NCI-H510A (cell line): Measurements from ENCODE around the gene LRRC23.
"Not testable (repeated sequence)": the region's sequence is repeated elsewhere in the genome, so short reads cannot be mapped to it uniquely, and the experiment has no call there.

ENCODE experiments used
- DNase-seq: peaks from one replicate; lab custom pipeline; 2025; lab: John Stamatoyannopoulos, UW

LRRC23 gene

DNA sequence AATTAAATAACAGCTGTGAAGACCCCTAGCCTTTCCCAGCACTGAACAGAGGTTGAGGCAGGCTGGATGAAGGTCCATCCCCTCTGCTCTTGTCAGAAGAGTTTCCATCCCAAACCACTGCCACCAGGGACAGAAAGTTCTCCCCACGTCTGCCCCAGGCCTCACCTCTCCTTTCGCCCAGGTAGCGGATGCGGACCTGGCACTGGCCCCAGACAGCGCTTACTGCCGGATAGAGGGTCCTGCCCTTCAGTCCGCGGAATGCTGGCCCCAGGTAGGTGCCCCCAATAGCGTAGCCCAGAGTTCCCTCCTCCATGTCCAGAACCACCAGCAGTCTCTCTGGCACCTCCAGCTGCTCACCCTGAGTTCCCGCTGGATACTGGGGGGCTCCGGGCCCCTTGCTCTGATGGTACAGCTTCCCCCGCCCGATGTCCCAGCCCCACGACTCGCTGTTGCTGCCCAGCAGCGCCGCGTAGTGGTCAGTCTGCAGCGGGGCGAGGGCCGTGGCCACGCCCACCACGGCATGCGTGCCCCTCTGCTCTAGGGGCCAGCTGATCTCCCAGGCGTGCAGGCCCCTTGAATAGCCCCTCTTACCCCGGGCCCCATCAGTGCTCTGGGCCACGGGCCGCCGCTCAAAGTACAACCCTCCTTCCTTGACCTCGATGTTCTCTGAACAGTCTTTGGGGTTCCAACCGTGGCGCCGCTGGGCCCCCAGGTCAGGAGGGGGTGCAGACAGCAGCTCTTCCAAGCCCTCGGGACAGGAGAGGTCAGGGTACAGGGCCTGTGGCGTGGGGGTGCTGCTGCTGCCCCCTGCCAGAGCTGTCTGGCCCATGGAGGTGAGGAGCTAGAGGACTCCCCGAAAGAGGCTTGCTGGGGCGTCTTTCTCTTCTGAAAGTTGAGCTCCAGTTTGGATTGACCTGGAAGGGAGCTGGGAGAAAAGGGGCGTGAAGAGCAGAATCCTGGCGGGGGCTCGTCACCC is 32.3 kb upstream of the LRRC23 start:
- no peak for DNase-seq

DNA sequence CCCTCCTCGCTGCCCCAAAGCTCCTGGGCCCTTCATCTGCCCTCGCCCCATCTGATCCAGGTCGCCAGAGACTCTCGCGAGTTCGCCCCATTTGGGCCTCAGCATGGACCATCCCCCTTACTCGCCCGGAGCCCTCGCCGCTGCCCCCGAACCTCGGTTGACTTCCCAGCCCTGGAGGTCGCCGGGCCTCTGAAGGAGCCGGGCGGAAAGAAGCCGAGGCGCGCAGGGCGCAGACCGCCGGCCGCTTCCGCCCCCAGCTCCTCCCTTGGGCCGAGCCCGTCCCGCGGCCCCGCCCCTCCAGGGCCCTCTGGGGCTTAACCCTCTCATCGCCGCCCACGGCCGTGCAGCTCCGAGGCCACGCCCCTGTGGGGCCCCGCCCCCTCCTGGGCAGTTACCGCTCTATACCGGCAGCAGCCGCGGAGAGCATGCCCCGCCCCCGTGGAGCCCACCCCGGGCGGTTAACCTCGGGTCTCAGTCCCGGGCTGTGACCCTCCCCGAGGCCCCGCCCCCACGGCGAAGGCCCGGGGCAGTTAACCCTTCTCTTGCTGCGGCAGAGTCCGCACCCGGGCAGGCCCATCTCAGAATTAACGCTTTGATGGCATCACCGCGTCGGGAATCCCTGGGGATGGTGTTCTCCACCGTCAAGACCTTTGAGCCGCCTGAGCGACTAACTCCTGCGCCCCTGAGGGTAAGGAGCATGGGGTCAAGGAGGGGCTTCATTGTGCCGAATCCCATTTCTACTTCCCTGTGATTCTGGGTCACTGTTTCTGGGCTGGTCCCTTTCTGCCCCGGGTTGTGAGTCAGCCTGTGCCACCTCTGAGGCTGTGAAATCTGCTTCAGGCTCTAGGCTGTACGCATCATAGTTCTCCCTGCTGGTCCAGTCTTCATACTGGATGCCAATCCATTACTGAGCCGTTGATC is 31.3 kb upstream of the LRRC23 start, which contains the start of gene SPSB2:
Gene SPSB2, minus strand, starts transcription at position 210 of the 921 bp plus-strand sequence. CDS start 402 bp downstream, outside the sequence.
- DNase-seq: peak; percentile 91

DNA sequence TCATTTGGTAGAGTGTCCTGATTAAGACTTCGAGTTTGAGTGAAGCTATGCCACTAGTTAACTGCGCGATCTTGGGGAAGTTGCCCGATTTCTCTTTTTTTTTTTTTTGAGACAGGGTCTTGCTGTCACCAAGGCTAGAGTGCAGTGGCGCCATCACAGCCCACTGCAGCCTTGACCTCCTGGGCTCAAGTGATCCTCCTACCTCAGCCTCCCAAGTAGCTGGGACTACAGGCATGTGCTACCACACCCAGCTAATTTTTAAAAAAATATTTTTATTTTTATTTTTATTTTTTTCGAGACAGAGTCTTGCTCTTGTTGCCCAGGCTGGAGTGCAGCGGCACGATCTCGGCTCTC is 30.6 kb upstream of the LRRC23 start:
- DNase-seq: not testable (repeated sequence)

DNA sequence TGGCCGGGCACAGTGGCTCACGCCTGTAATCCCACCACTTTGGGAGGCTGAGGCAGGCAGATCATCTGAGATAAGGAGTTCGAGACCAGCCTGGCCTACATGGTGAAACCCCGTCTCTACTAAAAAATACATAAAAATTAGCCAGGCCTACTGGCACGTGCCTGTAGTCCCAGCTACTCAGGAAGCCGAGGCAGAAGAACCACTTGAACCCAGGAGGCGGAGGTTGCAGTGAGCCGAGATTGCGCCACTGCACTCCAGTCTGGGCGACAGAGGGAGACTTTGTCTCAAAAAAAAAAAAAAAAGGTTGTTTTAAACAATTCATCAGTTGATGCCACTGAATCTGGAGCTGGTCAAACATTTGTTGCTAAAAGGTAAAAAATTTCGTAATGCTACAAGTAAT is 24.8 kb upstream of the LRRC23 start:
- not testable (repeated sequence) for DNase-seq

DNA sequence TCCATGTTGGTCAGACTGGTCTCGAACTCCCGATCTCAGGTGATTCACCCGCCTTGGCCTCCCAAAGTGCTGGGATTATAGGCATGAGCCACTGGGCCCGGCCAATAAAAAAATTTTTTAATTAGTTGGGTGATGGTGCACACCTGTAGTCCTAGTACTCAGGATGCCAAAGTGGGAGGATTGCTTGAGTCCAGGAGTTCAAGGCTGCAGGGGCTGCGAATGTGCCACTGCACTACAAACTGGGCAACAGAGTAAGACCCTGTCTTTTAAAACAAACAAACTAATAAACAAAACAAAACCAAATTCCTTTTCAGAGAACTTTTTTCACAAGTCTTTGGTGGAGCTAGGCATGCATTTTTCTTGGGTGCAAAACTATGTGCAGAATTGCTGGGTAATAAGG is 21.4 kb upstream of the LRRC23 start:
- DNase-seq: no peak

DNA sequence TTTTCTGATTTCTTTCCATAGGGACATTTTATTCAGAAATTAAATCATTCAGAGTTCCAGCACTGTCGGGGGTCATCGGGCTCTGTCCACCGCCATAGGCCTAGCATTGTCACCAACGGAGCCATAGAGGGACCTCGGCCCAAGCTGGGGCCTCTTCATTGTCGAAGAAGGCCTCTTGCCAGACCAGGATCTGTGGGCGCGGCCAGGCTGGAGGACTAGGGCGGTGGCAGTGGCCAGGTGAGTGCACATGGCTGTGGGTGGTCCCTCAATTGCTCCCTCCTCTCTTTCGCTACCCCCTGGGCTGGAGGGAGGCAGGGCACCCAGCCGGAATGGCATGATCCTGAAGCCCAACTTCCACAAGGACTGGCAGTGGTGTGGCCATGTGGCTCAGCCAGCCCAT is 20.9 kb upstream of the LRRC23 start:
- no peak for DNase-seq

DNA sequence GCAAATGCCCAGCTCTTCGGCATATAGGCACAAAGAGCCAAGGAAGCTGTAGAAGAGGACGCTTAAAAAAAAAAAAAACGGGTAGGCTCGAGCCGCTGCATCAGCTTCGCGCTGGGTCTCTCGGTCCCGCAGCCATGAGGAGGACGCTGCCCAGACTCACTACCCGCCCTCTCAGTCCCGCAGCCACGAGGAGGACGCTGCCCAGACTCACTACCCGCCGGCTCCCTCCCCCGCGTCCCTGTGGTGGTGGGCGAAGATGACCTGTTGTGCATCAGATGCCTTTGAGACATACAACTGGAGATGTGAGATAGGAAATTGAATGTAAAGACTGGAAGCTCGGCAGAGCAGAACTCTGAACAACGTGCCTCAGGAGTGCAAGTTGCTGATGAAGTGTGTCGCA is 20.1 kb upstream of the LRRC23 start:
- DNase-seq: no peak

DNA sequence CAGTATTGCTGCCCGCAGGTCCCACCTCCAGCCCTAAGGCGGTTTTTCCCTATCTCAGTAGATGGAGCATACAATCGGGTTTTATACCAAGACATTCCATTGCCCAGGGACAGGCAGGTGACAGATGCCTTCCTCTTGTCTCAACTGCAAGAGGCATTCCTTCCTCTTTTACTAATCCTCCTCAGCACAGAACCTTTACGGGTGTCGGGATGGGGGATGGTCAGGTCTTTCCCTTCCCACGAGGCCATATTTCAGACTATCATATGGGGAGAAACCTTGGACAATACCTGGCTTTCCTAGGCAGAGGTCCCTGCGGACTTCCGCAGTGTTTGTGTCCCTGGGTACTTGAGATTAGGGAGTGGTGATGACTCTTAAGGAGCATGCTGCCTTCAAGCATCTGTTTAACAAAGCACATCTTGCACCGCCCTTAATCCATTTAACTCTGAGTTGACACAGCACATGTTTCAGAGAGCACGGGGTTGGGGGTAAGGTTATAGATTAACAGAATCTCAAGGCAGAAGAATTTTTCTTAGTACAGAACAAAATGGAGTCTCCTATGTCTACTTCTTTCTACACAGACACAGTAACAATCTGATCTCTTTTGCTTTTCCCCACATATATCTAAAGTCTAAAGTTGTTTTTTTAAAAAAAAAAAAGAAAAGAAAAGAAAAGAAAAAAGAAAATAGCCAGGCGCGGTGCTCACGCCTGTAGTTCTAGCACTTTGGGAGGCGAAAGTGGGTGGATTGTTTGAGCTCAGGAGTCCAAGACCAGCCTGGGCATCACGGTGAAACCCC is 18.2 kb upstream of the LRRC23 start:
- DNase-seq: not testable (repeated sequence)

DNA sequence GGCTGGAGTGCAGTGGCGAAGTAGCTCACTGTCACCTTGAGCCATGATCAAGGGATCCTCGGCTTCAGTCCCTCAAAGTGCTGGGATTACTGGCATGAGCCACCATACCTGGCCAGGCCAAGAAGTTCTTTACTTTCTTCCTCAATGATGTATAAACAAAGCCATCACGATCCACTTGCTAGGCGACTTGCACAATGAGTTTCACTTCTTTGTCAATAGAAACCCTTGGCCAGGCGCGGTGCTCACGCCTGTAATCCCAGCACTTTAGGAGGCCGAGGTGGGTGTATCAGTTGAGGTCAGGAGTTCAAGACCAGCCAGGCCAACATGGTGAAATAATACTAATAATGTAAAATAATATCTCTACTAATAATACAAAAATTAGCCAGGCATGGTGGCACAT is 17.2 kb upstream of the LRRC23 start:
- DNase-seq: no peak

DNA sequence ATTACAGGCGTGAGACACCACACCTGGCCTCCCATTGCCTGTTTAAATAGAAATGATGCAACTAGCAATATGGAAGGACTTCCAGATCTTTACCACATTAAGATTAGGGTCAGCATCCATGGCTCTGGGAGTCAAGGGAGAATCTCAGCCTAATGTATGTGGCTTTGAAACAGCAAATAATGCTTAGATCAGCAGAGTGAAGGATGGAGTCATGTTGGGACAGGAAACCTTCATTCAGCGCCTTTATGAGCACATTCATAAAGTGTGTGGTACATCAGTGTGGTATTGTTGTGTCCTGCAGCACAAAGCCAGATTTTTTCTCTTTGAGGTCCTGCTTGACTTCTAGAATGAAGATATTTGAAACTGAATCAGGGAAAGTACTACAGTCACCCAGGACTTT is 16.3 kb upstream of the LRRC23 start:
- DNase-seq: no peak

DNA sequence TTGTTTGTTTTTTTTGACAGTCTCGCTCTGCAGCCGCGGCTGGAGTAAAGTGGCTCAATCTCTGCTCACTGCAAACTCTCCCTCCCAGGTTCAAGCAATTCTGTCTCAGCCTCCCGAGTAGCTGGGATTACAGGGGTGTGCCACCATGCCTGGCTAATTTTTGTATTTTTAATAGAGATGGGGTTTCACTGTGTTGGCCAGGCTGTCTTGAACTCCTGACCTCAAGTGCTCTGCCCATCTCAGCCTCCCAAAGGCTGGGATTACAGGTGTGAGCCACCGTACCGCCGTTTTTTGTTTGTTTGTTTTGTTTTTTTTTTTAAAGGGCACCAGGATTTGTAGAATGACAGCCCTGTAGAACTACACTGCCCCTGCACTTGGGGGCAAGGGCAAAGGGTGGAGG is 15.8 kb upstream of the LRRC23 start:
- DNase-seq: not testable (repeated sequence)

DNA sequence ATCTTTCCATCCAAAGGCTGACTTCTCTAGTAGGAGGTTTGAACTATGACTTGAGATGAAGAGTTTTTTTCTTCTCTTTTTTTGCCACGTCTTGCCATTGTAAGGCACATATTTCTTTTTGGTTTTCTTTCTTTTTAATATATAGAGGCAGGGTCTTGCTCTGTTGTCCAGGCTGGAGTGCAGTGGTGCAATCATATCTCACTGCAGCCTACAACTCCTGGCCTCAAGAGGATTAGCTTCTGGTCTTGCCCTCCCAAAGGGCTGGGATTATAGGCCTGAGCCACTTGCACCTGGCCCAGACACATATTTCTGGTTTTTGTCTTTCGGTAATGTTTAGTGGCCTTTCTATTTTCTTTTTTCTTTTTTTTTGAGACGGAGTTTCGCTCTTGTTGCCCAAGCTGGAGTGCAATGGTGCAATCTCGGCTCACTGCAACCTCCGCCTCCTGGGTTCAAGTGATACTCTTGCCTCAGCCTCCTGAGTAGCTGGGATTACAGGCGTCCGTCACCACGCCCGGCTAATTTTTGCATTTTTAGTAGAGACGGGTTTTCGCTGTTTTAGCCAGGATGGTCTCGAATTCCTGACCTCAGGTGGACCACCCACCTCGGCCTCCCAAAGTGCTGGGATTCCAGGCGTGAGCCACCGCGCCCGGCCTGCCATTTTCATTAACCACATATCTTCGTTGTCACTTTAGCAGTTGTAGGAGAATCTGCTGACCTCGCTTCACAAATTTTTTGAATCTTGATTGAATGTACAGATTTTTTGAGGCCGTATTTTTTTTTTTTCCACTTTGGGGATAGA is 14.6 kb upstream of the LRRC23 start:
- DNase-seq: not testable (repeated sequence)

DNA sequence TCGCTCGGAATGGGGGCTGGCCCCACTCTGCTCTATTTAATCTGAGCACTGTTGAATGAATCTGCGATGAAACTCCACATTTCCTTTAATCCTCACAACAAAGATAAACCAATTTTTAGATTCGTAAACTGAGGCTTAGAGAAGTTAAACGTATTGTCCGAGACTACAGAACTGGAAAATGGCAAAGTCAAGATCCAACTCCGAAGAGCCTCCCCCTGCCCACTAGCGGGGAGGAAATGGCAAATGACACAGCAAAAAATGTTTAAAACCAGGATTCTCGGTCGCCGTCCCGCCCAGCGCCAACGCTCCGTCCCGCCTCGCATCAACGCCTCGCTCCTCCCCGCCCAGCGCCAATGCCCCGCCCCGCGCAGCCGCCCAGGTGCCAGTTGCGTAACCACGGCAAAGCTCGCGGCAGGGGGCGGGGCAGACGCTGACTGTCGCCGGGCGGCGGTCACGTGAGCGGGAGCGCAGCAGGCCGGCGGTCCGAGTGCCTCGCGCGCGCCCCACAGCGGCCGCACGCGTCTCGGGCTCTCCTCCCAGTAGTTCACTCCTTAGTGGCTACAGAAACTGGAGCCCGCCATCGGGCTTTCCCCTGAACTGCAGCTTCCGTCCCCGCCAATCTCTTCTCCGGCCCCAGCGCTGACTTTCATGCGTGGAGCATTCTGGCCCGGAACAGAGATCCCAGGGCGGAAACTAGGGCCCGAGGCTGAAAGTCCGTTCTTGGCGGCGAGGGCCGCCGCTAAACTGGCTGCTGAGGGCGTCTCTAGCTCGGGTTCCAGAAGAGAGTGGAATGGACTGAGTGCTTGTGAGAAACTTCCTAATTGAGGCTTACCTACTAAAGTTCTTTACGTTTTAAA is 13.6 kb upstream of the LRRC23 start:
- DNase-seq: peak; percentile 84

DNA sequence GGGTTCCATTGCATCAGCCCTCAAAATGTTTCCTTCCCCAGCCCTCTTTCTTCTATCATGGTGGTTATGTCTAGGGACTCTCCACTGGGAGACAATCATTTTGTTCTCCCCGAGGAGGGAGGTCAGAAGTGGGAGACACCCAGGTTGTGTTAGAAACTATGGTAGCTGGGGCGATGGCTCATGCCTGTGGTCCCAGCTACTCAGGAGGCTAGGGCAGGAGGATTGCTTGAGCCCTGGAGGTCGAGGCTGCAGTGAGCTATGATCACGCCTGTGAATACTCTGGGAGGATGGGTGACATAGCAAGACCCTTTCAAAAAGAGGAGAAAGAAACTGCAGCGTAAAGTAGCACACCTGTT is 13.0 kb upstream of the LRRC23 start:
- DNase-seq: no peak

DNA sequence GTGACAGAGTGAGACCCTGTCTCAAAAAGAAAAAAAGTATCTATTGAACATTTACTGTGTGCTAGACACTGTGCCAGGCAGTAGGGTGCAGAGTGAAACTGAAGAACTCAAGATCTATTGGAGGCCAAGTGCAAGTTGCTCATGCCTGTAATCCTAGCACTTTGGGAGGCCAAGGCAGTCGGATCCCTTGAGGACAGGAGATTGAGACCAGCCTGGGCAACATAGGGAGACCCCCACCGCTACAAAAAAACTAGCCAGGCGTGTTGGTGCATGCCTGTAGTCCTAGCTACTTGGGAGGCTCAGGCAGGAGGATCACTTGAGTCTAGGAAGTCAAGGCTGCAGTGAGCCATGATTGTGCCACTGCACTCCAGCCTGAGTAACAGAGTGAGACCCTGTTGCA is 11.9 kb upstream of the LRRC23 start:
- not testable (repeated sequence) for DNase-seq

DNA sequence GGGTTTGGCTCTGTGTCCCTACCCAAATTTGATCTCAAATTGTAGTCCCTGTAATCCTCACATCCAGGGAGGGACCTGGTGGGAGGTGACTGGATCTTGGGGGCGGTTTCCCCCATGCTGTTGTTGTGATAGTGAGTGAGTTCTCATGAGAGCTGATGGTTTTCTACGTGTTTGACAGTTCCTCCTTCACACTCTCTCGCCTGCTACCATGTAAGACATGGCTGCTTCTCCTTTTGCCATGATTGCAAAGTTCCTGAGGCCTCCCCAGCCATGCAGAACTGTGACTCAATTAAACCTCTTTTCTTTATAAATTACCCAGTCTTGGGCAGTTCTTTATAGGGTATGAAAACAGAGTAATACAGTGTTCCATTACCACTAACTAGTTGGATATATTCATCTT is 10.3 kb upstream of the LRRC23 start:
- no peak for DNase-seq

DNA sequence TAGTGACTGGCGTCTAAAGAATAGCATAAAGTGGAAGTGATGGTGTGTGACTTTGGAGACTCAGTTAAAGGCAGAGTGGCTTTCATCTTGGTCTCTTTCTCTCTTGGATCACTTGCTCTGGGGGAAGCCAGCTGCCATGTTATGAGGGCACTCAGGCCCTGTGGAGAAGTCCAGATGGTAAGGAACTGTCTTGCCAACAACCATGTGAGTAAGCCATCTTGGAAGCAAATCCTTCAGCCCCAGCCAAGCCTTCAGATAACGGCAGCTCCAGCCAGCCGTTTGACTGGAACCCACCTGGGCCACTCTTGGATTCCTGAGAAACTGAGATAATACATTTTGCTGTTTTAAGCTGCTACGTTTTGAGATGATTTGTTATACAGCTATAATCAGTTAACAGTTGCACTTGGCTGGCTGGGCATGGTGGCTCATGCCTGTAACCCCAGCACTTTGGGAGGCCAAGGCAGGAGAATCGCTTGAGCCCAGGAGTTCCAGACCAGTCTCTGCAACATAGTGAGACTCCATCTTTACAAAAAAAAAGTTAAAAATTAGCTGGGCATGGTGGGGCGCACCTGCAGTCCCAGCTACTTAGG is 7.7 kb upstream of the LRRC23 start:
- DNase-seq: no peak

DNA sequence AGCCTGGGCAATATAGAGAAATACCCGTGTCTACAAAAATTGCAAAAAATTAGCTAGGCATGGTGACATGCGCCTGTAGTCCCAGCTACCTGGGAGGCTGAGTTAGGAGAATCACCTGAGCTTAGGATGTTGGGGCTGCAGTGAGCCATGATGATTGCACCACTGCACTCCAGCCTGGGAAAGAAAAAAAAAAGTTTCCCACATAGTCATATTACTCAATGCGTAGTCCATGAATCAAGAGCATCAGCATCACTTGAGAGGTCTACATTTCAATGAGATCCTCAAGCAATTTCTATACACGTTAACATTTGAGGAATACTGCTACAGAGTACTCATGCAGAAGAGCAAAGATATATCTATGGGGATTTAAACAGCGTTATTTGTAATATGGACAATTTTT is 5.2 kb upstream of the LRRC23 start:
- DNase-seq: no peak

DNA sequence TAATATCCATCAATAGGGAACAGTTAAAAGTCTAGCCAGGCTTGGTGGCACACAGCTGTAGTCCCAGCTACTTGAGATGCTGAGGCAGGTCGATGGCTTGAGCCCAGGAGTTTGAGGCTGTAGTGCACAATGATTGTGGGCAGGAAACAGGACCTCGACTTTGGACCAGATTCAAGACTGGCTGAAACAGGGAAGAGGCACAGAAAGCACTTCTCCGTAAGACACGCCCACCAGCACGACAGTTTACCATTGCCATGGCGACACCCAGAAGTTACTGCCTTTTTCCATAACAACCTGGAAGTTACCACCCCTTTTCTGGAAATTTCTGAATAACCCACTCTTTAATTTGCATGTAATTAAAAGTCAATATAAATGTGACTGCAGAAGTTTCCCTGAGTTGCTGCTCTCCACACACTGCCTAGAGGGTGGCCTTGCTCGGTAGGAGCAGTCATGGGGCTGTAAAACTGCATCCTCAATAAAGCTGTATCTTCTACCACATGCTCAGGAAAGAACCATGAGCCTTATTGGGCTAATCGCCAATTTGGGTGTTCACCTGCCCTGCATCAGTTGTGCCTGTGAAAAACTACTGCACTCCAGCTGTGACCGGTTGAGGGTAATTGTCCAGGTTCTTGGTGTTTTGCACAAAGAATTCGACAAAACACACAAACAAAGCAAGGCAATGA is 4.6 kb upstream of the LRRC23 start:
- no peak for DNase-seq
